GM12872 (cell line): ENCODE measurements around the gene CNOT6.

ENCODE experiments used
- TF ChIP-seq, protein P1 (sequence below): IDR thresholded peaks from 3 replicates; pipeline ENCODE4 v1.5.1; 2011; ENCODE audit warnings: low read depth, mild to moderate bottlenecking, low read length, moderate library complexity; ENCODE audit not compliant: insufficient read depth

The CNOT6 gene

GRCh38 chr5:180463916-180464602 is 30.1 kb upstream of the CNOT6 start:
- TF ChIP-seq, protein P1, sequence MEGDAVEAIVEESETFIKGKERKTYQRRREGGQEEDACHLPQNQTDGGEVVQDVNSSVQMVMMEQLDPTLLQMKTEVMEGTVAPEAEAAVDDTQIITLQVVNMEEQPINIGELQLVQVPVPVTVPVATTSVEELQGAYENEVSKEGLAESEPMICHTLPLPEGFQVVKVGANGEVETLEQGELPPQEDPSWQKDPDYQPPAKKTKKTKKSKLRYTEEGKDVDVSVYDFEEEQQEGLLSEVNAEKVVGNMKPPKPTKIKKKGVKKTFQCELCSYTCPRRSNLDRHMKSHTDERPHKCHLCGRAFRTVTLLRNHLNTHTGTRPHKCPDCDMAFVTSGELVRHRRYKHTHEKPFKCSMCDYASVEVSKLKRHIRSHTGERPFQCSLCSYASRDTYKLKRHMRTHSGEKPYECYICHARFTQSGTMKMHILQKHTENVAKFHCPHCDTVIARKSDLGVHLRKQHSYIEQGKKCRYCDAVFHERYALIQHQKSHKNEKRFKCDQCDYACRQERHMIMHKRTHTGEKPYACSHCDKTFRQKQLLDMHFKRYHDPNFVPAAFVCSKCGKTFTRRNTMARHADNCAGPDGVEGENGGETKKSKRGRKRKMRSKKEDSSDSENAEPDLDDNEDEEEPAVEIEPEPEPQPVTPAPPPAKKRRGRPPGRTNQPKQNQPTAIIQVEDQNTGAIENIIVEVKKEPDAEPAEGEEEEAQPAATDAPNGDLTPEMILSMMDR: no peak

DNA sequence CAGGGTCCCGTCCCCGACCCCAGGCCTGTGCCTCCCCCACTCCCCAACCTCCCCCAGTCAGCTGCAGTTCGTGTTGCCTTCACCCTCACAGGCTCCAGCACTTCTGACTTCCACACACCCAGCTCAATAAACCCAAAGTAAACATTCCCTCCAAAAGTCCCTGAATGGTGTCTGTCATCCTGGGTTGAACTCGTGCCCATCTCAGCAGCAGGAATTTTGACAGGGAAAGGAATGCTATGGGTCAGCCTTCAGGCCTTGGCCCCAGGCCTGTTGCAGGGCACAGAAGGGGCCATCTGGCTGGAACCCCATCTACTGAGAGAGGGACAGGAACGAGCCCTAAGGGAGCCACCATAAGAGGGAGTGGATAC is 29.6 kb upstream of the CNOT6 start:
- TF ChIP-seq, protein P1: no peak

- TF ChIP-seq, protein P1: no peak
Measured at GRCh38 chr5:180466316-180466715, 27.9 kb upstream of the CNOT6 start.

GRCh38 chr5:180467028-180467975 is 26.9 kb upstream of the CNOT6 start:
- TF ChIP-seq, protein P1: no peak

DNA sequence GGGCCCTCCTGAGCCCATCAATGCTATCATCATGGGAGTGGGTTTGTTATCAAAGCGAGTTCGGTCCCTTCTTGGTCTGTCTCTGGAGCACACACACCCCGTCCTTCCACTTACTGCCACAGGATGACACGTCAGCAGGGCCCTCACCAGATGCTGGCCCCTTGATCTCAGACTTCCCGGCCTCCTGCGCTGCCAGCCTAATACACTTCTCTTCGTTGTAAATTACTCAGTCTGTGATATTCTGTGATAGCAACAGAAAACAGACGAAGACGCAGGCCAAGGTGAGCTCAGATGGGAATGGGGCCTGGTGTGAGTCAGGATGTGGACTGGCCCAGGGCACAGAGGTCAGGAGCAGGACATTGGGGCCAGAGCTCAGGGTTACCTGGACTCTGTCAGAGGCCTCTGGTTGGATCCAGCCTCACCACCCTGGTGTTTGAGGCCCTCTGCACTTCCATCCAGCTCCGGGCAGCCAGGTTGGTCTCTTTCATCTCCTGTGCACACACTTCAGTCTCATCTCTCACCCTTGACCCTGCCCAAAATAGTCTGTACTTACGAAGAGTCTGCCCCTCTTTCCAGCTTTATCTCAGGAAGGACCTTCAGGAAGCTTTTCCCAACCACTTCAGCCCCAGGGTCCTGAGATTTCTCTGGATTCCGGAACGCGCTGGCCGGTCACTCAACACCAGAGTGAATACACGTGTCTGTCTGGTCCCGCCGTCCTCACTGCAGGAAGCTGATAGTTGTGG is 26.0 kb upstream of the CNOT6 start:
- TF ChIP-seq, protein P1: no peak

- TF ChIP-seq, protein P1: no peak
Measured at GRCh38 chr5:180468732-180469585, 25.2 kb upstream of the CNOT6 start.
